GM10266 (cell line): ENCODE results near the gene TM4SF4.
A peak's percentile ranks its signal among the peaks of the same experiment; 100 is the strongest.

Experiments used
- DNase-seq: peaks from one replicate; pipeline ENCODE4 v3.0.0; 2012; ENCODE audit errors: extremely low spot score
- TF ChIP-seq, protein P1 (sequence below): IDR thresholded peaks from 2 replicates; pipeline ENCODE4 v1.5.1; 2012; ENCODE audit warnings: mild to moderate bottlenecking, low read depth; ENCODE audit not compliant: control insufficient read depth, insufficient read depth; ENCODE audit errors: missing control alignments

The TM4SF4 gene

DNA sequence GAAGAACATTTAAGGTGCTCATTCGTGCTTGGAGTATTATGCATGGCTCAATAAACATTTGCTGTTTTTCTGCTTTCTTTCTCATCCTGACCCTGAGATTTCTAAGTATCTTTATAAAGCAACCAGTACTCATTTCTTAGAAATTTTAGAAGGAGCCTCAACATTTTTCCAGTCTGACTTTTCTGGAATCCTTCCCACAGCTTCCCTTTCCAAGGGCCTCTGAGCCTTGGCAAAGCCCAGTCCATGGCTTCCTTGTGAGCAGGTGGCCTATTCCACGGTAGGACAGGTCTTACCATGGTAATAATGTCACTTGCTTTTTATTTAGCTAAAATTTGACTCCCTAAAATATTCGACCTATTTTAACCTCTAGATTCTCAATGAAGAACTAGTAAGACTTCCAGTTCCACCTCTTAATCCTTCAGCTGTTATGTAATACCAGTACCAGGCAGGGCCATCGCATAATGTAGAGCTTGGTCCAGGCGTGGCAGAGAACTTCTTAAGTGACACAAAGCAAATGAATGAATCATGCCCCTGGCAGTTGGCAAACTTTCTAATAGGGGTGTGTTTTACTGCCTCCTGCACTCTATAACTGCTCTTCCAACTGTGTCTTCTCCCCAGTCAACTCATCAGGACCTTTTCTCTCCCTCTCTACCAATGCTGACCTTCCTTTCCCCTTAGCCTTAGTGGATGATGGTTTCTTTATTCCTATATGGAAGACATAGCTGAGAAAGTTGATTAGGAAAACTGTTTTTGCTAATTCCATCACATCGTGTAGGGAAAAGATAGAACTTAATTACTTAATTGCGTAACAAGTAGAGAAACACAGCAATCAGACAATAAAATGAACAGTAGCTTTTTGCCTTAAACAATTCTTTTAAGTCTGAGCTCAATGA, 894 bp upstream of the TM4SF4 start:
- TF ChIP-seq, protein P1, sequence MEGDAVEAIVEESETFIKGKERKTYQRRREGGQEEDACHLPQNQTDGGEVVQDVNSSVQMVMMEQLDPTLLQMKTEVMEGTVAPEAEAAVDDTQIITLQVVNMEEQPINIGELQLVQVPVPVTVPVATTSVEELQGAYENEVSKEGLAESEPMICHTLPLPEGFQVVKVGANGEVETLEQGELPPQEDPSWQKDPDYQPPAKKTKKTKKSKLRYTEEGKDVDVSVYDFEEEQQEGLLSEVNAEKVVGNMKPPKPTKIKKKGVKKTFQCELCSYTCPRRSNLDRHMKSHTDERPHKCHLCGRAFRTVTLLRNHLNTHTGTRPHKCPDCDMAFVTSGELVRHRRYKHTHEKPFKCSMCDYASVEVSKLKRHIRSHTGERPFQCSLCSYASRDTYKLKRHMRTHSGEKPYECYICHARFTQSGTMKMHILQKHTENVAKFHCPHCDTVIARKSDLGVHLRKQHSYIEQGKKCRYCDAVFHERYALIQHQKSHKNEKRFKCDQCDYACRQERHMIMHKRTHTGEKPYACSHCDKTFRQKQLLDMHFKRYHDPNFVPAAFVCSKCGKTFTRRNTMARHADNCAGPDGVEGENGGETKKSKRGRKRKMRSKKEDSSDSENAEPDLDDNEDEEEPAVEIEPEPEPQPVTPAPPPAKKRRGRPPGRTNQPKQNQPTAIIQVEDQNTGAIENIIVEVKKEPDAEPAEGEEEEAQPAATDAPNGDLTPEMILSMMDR, result no peak
- no peak for DNase-seq

DNA sequence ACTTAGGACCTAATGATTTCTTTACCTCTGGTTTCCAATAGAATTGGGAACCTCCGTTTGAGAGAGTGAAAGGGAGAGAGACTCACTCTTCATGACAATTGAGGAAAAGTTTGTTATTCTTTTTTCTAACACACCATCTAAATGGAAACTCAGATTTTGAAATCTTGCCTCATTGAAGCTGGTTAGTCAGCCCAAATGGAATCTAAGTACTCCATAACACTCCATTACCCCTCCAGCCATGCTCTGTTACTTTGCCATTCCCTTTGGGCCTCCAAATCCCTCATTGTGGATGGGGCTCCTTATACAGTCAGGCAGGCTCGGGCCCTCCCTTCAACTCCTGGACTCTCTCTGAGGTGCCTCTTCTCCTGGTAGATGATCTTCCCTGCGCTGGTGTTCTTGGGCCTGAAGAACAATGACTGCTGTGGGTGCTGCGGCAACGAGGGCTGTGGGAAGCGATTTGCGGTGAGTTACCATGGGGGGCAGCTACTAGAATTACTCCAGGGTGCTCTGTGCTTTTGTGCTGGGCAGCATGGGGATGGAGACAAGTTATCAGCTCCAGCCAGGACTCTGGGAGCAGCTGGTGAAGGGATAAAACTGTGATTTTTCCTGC, 1.1 kb downstream of the TM4SF4 start:
- TF ChIP-seq, protein P1, result no peak
- no peak for DNase-seq

DNA sequence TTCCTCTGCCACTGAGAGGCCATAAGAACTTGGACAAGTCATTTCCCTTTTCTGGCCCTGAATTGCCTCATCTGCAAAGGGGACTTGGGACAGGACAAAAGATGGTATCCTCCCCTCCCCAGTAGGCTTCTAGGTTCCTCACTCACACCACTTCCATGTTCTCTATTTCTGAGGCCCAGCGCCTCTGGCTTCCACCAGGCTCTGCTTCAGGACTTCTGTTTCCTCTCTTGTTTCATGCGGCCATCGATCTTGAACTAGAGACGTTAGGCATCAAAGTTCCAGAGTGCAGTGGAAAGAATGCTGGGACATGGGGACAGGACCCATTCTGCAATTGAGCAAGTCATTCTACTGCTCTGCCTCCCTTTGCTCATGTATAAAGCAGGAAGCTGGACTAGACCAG, 1.7 kb downstream of the TM4SF4 start:
- TF ChIP-seq, protein P1, result no peak
- DNase-seq, result no peak

DNA sequence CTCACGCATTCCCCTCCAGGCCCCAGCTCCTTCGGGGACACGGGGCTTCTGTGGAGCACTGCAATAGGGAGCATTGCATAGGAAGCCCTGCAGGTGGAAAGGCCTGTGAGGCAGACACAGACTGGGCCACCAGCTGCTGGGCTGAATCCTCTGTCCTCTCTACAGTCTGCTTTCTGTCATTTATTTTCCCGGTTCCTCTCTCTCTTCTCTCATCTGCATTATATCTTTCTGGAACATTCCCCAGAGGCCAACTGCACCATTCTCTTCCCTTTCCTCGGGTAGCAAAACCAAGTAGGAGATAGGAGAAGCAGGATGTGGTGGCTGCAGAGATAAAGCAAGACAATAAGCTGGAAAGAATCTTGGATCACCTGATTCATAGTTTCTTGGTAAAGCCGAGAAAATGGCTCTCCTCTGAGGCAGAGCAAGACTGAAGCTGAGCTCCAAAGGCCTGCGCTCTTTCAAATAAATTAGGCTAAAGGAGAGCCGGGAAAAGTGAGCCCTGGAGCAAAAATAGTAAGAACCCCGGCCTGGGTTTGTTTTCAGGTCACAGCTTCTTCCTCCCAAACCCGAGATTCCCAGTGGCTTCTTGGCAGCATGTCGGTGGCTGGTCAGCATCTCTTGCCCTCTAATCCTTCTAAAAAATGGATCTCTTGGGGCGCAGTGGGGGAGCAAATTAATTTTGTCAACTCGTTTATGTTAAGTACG, 5.3 kb downstream of the TM4SF4 start:
- TF ChIP-seq, protein P1, result no peak
- no peak for DNase-seq

DNA sequence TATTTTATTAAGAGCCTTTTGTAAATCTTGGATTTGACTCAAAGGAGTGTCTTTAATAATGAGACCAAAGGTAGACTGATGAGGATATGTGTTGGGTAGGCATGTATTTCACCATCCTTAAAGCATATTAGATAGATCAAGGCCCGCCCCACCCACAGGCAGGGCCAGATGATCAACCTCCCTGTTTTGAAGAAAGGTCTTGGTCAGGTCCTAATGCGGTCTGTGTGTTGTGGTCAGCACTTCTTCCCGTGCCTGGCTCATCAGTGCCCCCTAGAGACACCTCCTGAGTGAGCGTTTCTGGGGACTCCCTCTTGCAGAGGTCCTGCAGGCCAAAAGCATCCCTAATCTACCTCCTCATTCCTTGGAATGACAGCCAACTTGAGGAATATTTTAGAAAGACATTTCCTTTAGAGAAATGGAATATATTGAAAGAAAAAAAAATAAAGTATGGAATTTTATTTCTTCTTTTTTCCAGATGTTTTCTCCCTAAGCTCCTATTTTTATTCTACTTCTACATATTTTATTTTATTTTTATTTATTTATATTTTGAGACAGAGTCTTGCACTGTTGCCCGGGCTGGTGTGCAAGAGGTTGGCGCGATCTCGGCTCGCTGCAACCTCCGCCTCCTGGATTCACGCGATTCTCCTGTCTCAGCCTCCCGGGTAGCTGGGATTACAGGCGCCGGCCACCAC, 6.0 kb downstream of the TM4SF4 start:
- TF ChIP-seq, protein P1, result peak; percentile 86
- peak; percentile 72 for DNase-seq

DNA sequence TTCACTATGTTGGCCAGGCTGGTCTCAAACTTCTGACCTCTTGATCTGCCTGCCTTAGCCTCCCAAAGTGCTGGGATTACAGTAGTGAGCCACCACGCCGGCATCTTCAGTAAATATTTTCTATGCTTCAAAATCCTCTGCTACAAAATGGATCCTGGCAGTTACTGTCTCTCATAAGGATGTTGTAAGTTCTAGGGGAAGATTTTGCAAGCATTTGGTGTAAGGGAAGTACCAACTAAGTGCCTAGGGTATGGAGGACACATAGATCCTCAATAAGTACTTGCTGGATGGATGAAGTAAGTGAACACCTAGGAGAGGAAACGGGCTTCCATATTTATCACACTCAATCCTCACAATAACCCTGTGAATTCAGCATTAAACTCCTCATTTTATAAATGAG, 6.6 kb downstream of the TM4SF4 start:
- DNase-seq, result no peak

More for the DNA sequence above, 6.6 kb downstream of the TM4SF4 start:
- TF ChIP-seq, protein P1, result no peak
